ENCODE measurements around the gene RHD. TPM values are rescaled to one million over a fixed set of nuclear protein-coding genes. Genes with fewer than 3 reads are reported as not detected.

Gene RHD
- total RNA-seq, 1 experiment from 2014 or later = 0.26 TPM

Other genes starting within 250 kb of the RHD start
- gene SYF2, start 40.0 kb upstream of the RHD start, total RNA-seq (2014; rRNA removed; shearing (Covaris generic); ENCODE audit: low replicate concordance) = 57.4 and 62.6 TPM in 2 replicates
- 151 and 155 TPM in 2 replicates for gene RSRP1, start 25.1 kb upstream of the RHD start, total RNA-seq (2014; rRNA removed; shearing (Covaris generic); ENCODE audit: low replicate concordance)
- 94.0 and 129 TPM in 2 replicates for gene TMEM50A, start 65.8 kb downstream of the RHD start, total RNA-seq (2014; rRNA removed; shearing (Covaris generic); ENCODE audit: low replicate concordance)
- 3.1 TPM in 2 replicates for gene RHCE, start 148.3 kb downstream of the RHD start, total RNA-seq (2014; rRNA removed; shearing (Covaris generic); ENCODE audit: low replicate concordance)
- gene MACO1, start 158.4 kb downstream of the RHD start, total RNA-seq (2014; rRNA removed; shearing (Covaris generic); ENCODE audit: low replicate concordance) = 29.7 and 31.4 TPM in 2 replicates